HG03196 (cell line): Measurements from ENCODE around the gene DTD1.

Source experiments
- ATAC-seq: cut with Tn5 transposase; IDR thresholded peaks from one replicate; pipeline ENCODE4 v1.9.1; 2021; ENCODE audit not compliant: unreplicated experiment

Gene DTD1, protein sequence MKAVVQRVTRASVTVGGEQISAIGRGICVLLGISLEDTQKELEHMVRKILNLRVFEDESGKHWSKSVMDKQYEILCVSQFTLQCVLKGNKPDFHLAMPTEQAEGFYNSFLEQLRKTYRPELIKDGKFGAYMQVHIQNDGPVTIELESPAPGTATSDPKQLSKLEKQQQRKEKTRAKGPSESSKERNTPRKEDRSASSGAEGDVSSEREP

DNA sequence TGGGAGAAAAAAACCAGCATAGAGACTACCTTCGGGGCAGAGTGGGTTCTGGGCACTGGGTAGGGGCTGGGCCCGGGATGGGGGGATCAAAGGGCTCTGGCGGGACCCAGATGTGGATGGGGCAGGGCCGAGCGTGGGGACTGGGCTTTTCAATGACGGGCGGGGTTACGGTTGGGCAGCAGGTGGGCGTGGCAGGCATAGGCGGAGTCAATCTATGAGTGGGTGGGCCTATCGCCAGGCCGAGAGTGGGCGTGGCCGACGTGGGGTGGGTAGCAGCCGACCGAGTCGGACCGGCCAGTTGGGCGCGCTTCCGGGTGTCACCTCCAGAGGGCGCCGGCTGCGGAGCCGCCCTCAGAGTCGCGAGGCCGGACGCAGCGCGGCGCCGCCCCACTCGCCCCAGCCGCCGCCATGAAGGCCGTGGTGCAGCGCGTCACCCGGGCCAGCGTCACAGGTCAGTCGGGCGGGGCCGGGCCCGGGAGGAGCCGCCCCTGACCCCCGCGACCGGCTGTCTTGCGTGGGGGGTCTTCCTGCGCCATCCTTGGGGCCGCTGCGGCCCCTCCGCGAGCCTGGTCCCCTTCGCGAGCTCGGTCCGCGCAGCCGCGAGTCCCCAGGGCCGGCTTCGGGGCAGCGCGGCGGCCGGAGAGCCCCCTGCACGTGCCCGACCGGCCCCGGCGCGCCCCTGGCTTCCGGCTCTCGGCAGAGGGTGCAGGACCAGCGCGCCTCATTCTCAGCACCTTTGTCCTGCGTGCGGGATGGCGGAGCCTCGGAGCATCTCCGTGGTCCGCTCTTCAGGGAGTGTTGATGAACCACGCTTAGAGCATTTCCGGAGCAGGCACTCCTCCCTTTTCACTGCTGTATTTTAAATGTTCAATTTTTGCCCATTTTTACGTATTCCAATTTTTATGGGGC, at the start of gene DTD1:
Gene DTD1 (plus strand): TSS at position 390 of the 909 bp plus-strand sequence. CDS start 19 bp downstream, at position 409.
- peak; percentile 89 for ATAC-seq

DNA sequence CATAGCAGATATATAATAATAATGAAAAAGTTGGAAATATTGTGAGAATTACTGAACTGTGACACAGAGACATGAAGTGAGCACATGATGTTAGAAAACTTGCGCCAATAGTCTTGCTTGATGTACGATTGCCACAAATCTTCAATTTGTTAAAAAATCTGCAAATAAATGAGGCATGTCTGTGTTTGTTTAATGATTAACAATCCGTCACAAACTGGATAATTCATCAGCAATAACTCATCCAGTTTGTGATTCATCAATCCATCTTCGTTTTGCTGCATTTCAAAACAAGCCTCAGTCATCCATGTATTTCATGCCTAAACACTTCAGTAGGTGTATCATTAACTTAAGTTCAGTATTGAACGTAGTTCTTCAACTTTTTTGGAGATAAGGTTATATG, 46.1 kb upstream of the DTD1 start:
- no peak for ATAC-seq

DNA sequence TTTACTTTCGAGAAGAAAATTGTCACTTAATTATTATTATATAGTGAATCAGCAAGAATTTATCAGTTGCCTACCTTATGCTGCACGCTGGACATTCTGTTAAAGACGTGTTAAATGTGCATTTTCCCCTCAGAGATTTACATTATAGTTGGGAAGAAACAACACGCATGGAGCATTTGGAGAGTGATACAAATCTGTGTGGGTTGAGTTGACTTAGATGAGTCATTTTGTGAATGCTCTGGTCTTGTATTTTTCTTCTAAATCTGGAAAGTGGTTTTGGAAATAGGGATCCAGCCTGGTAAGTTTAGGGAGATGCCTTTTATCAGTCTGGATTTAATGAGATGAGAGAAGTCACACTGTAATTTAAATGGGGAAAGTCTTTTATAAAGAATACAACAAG, 44.6 kb upstream of the DTD1 start:
- ATAC-seq: no peak

DNA sequence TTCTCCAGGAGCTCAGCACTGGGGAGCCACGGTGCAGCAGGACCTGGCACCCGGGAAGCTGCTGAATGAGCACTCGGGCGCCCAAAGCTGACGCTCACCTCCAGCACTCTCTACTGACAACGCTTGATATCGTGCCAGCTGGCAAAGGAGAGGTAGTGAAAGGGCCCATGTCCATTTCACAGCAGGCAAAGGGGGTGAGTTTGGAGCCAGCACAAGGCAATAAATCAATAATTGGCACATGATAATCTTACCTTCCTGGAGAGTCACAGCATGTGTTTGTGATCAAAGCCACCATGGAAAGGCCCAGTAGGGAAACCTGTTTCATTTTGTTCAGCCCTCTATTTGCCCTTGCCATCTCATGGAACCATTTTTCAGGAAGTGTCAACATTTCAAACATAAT, 43.9 kb upstream of the DTD1 start:
- no peak for ATAC-seq

GRCh38 chr20:18545566-18545965, 42.3 kb upstream of the DTD1 start:
- no peak for ATAC-seq

DNA sequence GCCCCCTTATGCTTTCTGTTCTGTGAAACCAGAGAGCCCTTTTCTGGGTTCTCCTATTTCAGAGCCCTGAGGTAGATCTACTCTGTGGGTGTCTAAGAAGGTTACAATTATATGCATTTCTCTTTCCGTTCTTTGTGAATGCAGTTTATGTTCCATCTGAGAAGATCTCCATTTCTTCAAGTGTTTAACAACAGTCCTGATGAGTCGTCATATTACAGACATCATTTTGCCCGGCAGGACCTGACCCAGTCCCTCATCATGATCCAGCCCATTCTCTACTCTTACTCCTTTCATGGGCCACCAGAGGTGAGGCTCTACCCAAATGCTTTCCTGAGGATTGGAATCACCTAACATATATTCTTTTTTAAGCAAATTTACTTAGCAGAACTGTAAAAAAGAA, 39.4 kb upstream of the DTD1 start:
- no peak for ATAC-seq

- no peak for ATAC-seq
These were observed 34.1 kb upstream of the DTD1 start for GRCh38 chr20:18553746-18554145.

GRCh38 chr20:18566892-18567738, 20.7 kb upstream of the DTD1 start, which contains the start of gene SMIM26:
Gene SMIM26 (plus strand): TSS chr20:18567432. CDS start chr20:18567479, 47 bp downstream.
- peak; percentile 99 for ATAC-seq

DNA sequence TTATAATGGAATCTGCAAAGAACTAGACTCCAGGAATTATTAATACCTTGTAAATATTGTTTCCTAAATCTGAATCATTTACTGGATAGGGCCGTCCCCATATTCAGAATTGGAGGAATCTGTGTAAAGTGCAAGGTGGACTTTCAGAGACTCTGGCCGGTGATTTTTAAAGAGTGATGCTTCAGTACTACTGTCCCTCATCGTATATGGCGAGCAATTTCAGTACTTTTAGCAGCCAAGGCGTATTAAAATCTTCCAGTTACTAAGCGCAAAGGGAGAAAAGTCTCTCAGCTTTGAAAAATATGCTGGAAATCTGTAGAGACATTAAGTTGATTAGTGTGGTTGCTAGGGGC, 20.1 kb upstream of the DTD1 start:
- no peak for ATAC-seq

DNA sequence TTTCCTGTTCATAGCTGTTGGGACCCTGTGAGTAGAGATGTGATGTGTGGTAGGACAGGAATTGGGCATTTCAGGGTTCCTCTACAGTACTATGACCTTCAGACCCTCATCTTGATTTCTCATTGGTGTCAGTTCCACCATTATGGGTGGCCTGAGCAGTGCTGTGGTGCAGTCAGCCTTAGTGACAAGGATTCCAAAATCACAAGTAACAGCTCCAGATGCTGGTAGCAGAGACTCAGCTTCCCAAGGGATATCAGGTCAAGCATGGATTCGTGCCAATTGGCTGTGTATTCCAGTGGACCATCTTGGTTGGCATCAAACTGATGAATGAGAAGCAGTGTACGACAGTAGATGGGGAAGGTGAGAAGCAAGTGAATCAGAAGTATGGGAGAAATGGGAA, 16.8 kb upstream of the DTD1 start:
- no peak for ATAC-seq

DNA sequence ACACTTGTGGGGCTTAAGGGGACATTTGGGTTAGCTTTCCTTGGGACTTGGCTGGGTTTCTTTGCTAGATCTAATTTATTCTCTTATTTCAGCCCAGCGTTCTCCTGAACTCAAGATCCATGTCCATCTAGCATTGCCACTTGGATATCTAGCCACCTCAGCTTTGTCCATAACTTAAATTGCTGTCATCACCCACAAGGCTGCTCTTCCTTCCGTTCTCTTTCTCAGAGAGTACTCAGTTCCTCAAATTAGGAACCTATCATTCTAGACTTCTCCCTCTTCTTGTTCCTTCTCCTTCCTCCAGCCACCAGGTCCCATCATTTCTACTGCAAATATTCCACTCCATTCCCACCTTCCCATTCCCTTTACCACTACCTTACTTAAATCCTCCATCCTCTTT, 16.3 kb upstream of the DTD1 start:
- no peak for ATAC-seq

DNA sequence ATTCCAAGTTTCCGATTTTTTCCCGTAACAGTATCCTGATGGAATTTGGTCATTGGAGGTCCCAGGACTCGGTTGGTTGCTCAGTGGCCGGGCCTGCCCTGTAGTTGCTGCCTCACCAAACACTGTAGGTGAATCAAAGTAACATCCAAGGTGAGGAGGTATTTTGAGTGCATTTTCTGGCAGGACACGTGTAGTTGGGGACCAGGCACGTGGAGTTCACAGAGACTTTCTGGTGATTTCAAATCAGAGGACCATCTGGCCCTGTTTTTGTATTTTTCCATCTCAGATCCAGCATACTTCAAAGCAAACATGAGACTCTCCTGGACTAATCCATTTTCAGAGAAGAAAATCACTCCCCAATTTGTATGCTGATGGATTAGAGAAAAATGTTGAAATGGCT, 9.9 kb upstream of the DTD1 start:
- ATAC-seq: no peak

DNA sequence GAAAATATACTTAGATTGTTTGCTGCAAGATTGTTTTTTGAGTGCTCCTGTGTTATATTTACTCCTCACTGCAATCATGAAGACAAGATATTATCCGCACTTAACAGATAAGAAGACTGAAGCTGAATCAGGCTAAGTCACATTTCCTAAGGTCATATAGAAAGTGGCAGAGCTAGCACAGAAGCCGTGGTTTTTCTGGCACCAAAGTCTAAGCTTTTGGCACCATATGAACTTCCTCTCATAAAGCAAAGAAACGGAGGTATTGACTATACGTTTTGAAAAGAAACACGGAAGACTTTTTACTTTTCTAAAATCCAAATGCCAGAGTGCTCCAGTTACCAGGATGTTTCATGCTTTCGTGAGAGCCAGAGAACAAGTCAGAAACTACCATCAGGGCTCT, 9.3 kb upstream of the DTD1 start:
- ATAC-seq: no peak

DNA sequence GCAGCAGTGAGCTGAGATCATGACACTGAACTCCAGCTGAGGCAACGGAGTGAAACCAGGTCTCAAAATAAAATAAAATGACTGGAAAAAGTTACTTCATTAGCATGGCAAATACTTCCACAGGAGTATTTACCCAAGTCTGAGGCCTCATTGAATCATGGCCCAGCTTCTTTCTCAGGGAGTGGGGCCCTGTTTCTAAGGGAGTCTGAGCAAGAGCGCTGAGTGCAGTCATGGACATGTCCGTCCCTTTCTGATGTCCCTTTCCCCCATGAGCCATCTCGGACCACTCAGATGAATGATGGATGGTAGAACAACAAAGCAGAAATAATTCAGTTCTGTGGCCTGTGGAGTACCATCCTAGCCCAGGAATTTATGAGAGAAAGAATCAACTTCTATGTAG, 7.8 kb upstream of the DTD1 start:
- ATAC-seq: no peak

- no peak for ATAC-seq
These were observed 2.7 kb upstream of the DTD1 start for GRCh38 chr20:18585134-18585533.

DNA sequence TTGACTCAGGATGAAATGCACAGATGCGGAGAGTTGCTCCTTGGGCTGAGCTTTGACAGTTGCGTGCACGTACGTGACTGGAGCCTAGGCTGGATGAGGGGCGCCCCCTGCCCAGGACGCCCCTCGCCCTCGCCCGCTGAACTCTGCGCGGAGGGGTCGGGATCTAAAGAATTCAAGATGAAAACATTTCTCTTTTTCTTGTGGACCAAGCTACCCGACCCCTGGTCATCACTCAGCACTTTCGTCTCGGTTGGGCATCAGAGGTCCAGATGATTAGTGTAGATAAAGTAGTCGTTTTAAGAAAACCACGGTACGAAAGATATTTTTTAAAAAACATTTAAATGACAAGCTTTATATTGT, 700 bp downstream of the DTD1 start:
- ATAC-seq: no peak

GRCh38 chr20:18589941-18590674, 2.3 kb downstream of the DTD1 start:
- no peak for ATAC-seq

GRCh38 chr20:18596270-18596669, 8.4 kb downstream of the DTD1 start:
- no peak for ATAC-seq

DNA sequence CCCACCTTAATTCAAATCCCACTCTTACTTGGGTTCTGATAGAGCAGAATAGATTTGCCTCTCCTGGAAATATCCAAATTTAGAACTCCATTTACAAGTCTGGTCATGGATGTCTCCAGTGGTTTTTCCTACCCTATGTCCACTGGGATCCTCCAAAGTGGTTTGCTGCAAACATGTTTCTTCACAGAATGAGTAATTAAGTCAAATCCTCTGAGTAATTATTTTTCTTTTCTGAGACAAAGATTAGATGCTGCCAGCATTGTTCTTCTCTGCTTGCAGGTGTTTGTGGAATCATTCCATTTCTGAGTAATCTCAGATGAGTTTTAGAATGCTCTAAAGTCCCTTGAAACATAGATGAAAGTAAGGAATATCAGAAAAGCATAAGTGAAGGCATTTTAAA, 21.9 kb downstream of the DTD1 start:
- ATAC-seq: no peak

GRCh38 chr20:18611492-18611891, 23.6 kb downstream of the DTD1 start:
- no peak for ATAC-seq

DNA sequence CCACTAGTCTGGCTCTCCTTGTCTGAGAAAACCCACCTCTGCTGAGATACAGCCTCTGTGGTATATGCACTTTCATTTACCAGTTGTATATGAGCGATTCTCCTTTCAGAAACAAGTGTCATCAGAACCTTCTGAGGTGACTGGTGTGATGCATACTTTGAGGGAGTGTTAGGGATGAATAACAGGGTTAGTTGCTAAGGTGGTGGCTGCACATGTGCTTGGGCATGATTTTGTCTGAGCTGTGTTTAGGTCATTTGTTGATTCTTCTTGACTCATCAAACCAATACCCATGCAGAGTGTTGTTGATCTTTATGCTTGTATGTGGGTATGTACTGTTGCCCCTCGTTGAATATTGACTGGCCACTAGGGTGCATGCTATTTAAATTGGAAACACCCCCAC, 25.7 kb downstream of the DTD1 start:
- no peak for ATAC-seq
